ENCODE measurements around the gene ARID1A. TPM values are rescaled to one million over a fixed set of nuclear protein-coding genes. Genes with fewer than 3 reads are reported as not detected.

The ARID1A gene
- total and polyA plus RNA-seq, 9 of the 15 experiments (the other 6 are each of a cell fraction or from before 2014, with no cell fraction given), result 8.3 to 88.3 (median 22.5) TPM

GRCh38 chr1:26768755-26769154 is 72.9 kb downstream of the ARID1A start (continued):
- TF ChIP-seq FOXO4 (CRISPR knock-in tag; IDR thresholded peaks at IDR 0.05) (no peak), SUPT5H (IDR thresholded peaks at IDR 0.05) (no peak), POLR3A (IDR thresholded peaks at IDR 0.05; ENCODE audit: borderline replicate concordance, extremely low read depth, insufficient read depth, insufficient read length) (no peak), ETV1 (tag; conservative IDR thresholded peaks at IDR 0.05; ENCODE audit: low read depth) (no peak), HNRNPH1 (optimal IDR thresholded peaks at IDR 0.05; ENCODE audit: low read depth, low read length) (no peak), NFIC (IDR thresholded peaks at IDR 0.05) (peak; percentile 60), ZNF253 (CRISPR knock-in tag; conservative IDR thresholded peaks at IDR 0.05) (no peak), ZNF311 (CRISPR knock-in tag; IDR thresholded peaks at IDR 0.05) (no peak), PBX2 (CRISPR knock-in tag; IDR thresholded peaks at IDR 0.05; ENCODE audit: low read depth) (no peak), PBX2 (tag; conservative IDR thresholded peaks at IDR 0.05; ENCODE audit: low read depth) (peak; percentile 81), ZNF398 (CRISPR knock-in tag; IDR thresholded peaks at IDR 0.05) (no peak), E4F1 (CRISPR knock-in tag; IDR thresholded peaks at IDR 0.05; ENCODE audit: borderline replicate concordance) (no peak), PKNOX1 (IDR thresholded peaks at IDR 0.05) (no peak), SMAD4 (CRISPR knock-in tag; conservative IDR thresholded peaks at IDR 0.05) (no peak), MEIS2 (IDR thresholded peaks at IDR 0.05; ENCODE audit: partially characterized antibody) (peak; percentile 24)

Measured in K562 (cell line).